GM10266 (cell line): ENCODE data around the gene WDFY2.
A peak's percentile ranks its signal among the peaks of the same experiment; 100 is the strongest.

ENCODE experiments used
- DNase-seq: peaks from one replicate; pipeline ENCODE4 v3.0.0; 2012; ENCODE audit errors: extremely low spot score
- CTCF ChIP-seq: IDR thresholded peaks from 2 replicates; pipeline ENCODE4 v1.5.1; 2012; ENCODE audit warnings: mild to moderate bottlenecking, low read depth; ENCODE audit not compliant: control insufficient read depth, insufficient read depth; ENCODE audit errors: missing control alignments

The WDFY2 gene

DNA sequence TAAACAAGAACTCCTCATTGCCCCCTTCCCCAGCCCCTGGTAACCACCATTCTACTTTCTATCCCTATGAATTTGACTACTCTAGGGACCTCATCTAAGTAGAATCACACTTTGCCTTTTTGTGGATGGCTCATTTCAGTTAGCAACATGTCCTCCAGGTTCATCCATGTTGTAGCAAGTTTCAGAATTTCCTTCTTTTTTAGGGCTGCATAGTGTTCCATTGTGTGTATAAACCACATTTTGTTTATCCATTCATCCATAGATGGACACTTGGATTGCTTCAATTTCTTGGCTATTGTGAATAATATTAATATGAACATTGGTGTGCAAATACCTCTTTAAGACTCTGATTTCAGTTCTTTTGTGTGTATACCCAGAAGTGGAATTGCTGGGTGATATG, 224.5 kb downstream of the WDFY2 start:
- TF ChIP-seq CTCF = no peak
- no peak for DNase-seq

GRCh38 chr13:51811046-51811445, 226.8 kb downstream of the WDFY2 start:
- DNase-seq = no peak

GRCh38 chr13:51811920-51812451, 227.7 kb downstream of the WDFY2 start:
- no peak for TF ChIP-seq CTCF
- no peak for DNase-seq

More at GRCh38 chr13:51811046-51811445, 226.8 kb downstream of the WDFY2 start:
- TF ChIP-seq CTCF = no peak

DNA sequence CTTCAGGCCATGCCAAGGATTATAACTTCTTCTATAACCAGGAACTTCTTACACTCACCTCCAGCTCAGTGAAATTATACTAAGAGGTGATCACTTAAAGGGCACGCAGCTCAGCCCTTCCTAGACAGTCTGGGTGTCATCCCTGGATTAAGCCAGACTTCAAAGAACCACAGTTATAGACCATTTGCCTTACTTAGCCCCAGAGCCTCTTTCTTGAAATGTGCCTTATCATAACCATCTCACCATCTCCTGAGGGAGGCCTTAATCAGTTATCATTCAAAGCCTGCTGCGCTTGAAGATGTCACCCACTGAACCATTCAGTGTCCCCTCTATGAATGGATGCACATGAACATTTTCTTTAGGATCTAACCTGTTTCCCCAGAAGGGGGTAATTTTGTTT, 229.8 kb downstream of the WDFY2 start:
- DNase-seq = no peak
- TF ChIP-seq CTCF = no peak

GRCh38 chr13:51814825-51815650, 230.8 kb downstream of the WDFY2 start:
- peak; percentile 82 for TF ChIP-seq CTCF
- DNase-seq = peak; percentile 72

- no peak for TF ChIP-seq CTCF
- no peak for DNase-seq
Observed at GRCh38 chr13:51815848-51816247, 231.6 kb downstream of the WDFY2 start.

DNA sequence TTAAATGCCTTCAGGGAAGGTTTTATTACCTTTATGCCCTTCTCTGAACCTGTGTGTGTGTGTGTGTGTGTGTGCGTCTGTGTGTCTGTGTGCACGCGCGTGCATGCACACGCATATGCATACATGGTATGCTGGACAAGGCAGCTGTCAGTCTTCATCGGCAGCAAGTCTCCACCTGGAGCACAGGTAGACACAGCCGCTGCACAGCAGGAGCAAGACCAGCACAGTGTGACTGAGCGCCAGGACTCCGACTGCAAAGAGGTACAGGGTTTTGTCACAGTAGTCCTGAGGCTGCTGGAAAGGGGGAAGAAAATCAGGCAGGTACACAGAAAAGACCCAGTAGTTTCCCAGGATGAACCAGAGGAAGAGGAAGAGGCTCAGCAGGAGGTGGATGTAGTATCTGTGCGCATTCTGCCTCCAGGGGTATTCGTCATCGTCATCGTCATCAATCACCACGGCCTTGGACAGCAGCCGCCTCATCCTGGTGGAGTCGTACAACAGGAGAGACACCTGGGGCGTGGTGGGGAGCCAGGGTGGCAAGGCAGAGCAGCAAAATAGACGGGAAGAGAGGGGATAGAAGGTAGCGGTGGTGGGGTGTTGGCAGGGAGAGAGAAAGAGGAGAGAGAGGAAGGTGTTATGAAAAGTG, 232.5 kb downstream of the WDFY2 start:
- TF ChIP-seq CTCF = no peak
- DNase-seq = no peak
